IMR-90 (cell line): ENCODE results near the gene SLC66A1. TPM values are rescaled to one million over a fixed set of nuclear protein-coding genes. Genes with fewer than 3 reads are reported as not detected.

ENCODE experiments used
- CHD1 ChIP-seq: IDR thresholded peaks from 2 replicates; pipeline ENCODE4 v1.6.1; 2012; ENCODE audit warnings: low read depth, low read length, improper control_type of control experiment
- CTCF ChIP-seq: conservative IDR thresholded peaks from 2 replicates; pipeline ENCODE4 v1.5.1; 2012; ENCODE audit warnings: mild to moderate bottlenecking, low read depth, low read length, improper control_type of control experiment
- MAFK ChIP-seq: IDR thresholded peaks from 2 replicates; pipeline ENCODE4 v1.6.1; 2012; ENCODE audit warnings: low read depth, low read length, improper control_type of control experiment
- RAD21 ChIP-seq: IDR thresholded peaks from 2 replicates; pipeline ENCODE4 v1.6.1; 2012; ENCODE audit warnings: low read length, improper control_type of control experiment
- SMC3 ChIP-seq: fragments of 150-350 bp; IDR thresholded peaks from 2 replicates; pipeline ENCODE4 v1.6.1; 2016; ENCODE audit warnings: low read depth, mild to moderate bottlenecking, antibody characterized with exemption, low read length, moderate library complexity
- polyA plus RNA-seq, 3 experiments: library from polyadenylated mRNA; depleted of rRNA; stranded (reverse); fragments of >200 nt; gene quantifications; 2 replicates each; pipeline ENCODE4 v1.2.3, GENCODE V29; 2012; ENCODE audit warnings: low replicate concordance in 1 of 3
- total RNA-seq: library from RNA; depleted of rRNA; stranded (reverse); fragments of >200 nt; gene quantifications from 2 replicates; pipeline ENCODE4 v1.2.3, GENCODE V29; 2012

SLC66A1 gene
- total and polyA plus RNA-seq, 2 of the 4 experiments (the other 2 are of a cell fraction): 6.8 to 18.9 TPM

- TF ChIP-seq CTCF (no peak), RAD21 (no peak), MAFK (no peak), CHD1 (no peak), SMC3 (no peak)
These were observed at the start of gene SLC66A1, which contains the start of gene AKR7A2 (continued) for GRCh38 chr1:19311931-19312781.
